LoVo (cell line): ENCODE measurements around the gene ELFN2.

ENCODE experiments used
- DNase-seq: peaks from one replicate; pipeline ENCODE4 v3.0.0-alpha.2; 2016; ENCODE audit warnings: low spot score

ELFN2 gene

DNA sequence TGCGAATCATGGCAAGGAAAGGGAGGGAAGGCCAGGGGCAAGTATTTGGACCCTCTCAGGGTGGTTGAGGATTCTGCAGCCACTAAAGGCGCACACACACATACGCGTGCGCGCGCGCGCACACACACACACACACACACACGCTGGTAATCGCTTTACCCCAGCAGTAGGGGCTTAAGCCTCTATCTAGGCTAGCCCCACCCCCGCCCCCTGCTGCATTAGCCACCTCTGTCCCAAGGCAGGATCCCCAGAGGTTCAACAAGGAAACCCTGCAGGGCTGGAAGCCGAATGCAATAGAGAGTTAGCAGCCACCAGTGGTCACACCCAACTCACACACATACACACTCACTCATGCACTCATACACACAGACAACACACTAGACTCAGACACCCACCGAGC lies 28.6 kb upstream of the ELFN2 start:
- DNase-seq: no peak

DNA sequence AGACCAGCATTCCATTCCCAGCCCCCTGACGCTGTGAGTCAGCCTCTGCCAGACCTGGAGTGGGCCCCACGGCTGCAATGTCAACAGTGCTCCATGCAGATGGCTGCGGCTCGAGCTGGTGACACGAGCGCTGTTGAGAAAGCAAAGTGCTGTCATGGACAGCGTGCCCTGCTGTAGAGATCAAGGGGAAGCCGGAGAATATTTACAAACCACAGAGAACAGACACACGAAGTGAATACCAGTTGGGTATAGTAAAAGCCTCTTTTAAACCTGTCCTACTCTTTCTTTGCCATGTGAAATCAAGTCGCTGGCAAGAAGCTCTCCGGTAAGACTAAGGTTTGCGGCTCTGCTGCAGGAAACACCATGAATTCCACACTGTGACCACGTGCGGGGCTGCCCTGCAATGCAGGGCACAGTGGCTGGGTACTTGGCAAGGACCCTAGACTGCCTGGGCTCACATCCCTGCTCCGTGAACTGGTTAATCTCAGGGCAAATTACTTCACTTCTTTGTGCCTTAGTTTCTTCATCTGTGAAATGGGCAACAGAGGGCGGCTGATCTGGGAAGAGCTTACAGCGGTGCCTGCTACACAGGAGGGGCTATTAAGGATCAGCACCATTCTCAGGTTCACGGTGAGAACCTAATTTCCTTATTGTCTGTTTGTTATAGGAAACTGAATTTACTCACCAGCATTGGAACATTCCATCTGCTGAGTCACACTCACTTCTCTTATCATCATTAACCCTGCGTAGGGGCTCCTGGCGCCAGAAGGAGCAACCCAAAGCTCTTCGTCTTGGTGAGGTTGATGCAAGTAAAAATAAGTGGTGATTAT lies 27.8 kb upstream of the ELFN2 start:
- peak; percentile 34 for DNase-seq

DNA sequence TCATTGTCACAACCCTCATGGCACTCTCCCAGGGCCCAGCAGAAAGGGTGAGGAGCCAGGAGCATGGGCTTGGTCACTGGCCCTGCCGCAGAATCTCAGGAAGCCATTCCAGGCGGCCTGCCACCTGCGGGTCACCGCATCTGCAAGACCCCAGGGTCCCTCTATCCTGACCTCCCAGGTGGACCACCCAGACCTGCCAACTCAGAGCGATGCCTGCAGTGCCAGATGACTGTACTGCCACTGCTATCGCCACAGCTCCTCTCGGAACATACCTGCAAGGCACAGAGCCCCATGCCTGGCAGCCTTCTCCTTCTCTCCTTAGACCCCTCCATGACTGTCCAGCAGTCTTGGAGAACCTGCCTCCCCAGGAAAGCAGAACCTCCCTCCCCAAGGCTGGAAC lies 26.4 kb upstream of the ELFN2 start:
- no peak for DNase-seq

DNA sequence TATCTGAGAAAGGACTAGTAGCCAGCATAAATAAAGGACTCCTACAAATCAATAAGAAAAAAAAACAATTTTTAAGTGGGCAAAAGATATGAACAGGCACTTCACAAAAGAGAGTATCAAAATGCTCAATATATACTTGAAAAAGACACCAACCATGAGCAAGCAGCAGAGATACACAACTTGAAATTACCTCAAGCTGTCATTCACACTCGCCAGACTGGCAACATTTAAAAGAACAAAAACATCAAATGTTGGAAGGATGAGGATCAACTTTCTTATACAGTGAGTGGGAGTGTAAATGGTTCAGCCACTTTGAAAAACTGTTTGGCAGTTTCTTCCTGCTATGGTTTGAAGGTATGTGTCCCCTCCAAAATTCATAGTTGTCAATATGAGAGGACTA lies 23.9 kb upstream of the ELFN2 start:
- no peak for DNase-seq

DNA sequence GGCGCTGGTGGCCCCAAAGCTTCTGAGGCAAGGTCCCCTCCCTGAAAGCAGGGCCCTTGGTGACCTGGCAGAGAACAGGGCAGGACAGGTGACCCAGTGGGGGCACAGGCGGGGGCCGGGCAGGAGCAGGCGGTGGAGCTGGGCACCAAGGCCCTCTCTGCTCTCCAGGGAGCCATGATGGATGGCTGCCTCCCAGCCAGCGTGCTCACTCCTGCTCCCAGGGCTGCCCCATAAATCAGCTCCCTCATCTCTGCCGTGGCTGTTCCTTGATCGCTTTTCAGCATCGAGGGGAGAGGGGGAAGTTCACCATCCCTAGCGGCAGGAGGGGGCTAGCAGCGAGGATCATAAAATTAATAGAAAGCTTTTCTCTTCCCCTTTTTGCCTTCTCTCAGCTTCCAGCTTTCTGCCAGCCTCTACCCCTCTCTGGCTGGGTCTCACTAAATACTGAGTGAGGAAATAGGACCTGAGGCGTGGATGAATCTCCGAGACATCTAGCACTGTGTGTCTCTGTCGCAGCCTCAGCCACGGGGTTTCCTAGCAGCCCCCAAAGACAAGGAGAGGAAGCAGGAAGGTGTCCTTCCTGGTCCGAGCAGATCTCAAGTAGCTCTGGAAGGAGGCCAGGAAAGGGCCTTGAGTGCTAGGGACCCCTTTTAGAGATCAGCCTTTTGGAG lies 22.2 kb upstream of the ELFN2 start:
- DNase-seq: no peak

DNA sequence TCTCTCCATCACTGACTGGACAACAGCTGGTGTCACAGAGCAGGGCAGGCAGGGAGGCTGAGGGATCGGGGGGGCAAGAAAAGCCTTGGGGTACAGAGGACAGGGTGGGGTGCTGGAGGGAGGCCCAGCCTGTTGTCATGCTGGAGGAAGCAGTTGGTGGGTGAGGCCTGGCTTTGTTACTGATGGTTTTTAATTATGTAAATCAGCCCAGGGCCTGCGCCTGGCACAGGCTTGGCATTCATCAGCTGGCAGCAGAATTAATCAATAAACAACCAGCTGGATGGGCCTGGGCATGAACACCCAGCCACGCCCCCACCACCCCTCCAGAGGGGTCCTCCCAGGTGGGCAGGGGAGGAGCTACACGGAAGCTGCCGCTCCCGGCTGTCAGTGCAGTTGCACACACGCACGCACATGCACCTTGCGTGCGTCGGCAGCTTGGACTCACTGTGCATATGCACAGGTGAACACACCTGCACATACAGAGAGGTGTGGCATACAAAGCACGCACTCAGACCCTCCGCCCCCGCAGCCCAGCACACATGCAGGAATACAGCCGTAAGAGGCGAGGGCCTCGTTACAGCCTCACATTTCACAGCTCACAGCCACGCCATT lies 21.3 kb upstream of the ELFN2 start:
- DNase-seq: no peak

DNA sequence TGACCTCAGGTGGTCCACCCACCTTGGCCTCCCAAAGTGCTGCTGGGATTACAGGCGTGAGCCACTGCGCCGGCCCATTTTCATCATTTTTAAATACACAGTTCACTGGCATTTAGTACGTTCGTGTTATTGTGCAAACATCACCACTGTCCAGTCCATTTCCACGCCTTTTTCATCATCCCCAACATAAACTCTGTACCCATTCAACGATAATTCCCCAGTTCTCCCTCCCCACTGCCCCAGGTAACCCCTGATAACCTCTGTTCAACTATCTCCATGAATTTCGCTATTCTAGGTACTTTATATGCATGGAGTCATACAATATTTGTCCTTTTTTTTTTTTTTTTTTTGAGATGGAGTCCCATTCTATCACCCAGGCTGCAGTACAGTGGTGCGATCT lies 18.2 kb upstream of the ELFN2 start:
- DNase-seq: no peak

DNA sequence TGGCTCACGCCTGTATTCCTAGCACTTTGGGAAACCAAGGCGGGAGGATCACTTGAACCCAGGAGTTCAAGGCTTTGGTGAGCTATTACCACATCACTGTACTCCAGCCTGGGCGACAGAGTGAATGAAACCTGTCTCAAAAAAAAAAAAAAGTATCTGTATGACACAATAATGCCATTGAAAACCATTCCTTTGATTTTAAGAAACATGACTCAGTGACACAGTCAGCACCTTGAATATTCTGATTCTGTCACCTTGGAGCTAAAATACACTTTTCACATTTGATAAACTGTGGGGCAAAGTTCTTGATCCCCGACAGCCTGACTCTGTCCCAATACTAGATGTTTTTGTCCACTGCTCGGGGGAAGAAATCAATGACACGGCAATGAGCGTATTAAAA lies 16.7 kb upstream of the ELFN2 start:
- no peak for DNase-seq

DNA sequence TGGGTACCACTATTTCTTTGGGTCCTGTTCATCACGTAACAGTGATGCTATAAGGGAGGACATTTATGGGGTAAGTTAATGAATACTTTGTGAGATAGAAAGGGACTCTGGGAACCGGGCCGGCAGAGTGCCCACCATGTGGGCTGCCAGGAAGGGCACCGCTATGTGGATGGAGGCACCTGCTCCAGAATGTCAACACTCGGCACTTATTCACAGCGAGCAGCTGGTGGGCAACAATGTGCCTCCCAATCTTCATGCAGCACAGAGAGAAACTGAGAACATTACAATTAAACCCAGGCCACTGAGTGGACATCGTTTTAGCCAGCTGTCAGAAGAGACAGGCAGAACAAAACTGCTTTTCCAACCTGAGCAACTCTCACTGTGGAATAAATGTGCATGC lies 15.8 kb upstream of the ELFN2 start:
- DNase-seq: no peak

DNA sequence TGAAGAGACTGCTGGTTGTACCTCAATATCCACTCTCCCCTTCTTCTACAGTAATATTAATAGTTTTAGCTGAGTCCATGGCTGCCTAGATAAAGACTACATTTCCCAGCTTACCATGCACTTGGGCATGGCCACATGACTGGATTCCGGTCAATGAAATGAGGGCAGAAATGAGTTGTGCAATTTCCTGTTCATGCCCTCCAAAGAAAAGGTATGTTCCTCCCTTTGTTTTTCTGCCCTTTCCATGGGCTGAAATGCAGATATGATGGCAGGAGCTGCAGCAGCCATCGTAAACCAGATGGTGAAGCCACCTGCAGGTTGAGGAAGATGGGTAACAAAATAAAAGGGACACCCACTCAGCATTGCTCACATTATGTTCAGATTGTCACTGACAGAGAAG lies 15.3 kb upstream of the ELFN2 start:
- peak; percentile 24 for DNase-seq

DNA sequence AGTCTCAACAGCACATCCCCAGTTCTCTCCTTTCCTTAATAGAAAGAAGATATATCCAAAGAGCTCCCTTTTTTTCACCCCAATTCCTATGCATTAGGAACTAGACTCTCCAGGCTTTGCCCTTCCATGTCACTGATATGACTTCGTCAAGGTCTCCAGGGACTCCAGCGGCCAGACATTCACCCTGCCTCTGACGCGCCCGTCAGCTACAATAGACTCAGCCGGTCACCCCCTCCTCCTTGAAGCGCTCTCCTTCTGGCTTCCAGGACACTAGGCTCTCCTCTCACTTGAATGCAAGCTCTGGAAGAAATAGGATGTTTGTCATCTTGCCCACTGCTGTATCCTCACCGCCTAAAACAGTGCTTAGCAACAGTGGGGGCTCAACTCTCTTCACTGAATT lies 14.9 kb upstream of the ELFN2 start:
- no peak for DNase-seq

DNA sequence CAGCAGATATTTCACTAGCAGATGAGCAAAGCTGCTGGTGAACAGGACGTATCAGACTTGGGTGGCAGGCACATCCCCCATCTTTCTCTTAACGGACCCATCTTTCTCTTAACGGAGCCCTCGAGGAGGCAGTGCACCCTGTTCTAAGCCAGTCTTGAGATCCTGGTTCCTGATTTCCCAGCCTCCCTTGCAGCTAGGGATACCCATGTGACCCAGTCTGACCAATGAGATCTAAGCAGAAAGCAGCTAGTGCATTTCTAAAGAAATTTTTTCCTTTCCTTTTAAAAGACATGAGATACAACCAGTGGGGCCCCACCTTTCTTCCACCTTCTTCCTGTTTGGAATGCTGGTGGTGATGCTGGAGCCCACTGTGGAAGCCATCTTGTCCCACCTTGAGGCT lies 13.6 kb upstream of the ELFN2 start:
- no peak for DNase-seq

DNA sequence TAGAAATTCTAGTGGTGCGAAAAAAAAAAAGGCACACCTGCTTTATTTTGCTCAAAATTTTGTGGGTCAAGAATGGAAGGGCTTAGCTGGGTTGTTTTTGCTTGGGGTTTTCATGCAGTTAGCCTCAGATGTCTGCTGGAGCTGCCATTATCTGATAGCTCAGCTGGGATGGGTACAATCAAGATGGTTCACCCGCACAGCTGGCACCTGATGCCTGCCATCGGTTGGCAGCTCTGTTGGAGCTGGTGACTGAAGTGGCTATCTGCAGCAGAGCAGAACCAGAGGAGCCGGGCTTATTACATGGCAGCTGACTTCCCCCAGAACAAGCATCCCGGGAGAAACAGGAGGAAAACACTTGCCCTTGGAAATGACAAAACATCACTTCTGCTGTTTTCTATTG lies 12.1 kb upstream of the ELFN2 start:
- DNase-seq: no peak

DNA sequence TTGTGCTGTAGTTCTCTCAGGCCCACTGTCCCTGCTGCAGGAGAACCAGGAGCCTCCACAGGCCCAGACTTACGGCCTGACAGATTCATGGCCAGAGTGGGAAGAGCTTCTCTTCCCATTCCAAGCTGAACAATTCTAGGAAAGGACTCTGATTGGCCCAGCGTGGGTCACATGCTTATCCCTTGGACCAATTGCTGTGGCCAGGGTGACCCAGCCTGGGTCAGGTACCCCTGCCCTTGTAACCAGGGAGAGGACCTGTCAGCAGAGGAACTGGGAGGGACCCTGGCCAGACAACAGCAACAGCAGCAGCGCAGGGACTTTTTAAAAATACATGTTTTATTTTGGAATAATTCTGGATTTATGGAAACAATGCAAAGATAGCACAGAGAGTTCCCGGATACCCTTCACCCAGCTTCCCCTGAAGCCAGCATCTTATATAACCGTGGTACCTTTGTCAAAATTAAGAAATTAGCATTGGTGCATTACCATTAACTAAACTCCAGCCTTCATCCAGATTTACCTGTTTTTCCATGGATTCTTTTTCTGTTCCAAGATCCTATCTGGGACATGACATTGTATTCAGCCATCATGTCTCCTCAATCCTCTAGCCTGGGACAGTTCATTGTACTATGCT lies 8.8 kb upstream of the ELFN2 start:
- no peak for DNase-seq

DNA sequence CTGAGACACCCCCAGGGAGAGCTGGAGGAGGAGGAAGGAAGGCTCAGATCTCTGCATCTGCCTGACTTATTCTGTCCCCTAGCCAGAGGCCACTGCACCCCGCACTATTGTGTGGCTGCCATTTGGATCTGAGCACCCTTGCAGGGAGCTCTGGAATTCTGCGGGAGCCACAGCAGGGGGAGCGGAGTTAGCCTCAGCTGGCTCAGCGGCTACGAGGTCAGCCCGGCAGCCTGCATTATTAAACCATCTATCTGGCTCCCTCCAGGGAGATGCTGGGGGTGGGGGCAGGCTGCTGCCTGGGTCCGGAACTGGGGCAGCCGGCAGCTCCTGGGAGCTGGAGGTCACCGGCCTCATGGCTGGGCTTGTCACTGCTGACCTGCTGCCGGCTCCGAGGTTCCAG lies 6.5 kb upstream of the ELFN2 start:
- no peak for DNase-seq

DNA sequence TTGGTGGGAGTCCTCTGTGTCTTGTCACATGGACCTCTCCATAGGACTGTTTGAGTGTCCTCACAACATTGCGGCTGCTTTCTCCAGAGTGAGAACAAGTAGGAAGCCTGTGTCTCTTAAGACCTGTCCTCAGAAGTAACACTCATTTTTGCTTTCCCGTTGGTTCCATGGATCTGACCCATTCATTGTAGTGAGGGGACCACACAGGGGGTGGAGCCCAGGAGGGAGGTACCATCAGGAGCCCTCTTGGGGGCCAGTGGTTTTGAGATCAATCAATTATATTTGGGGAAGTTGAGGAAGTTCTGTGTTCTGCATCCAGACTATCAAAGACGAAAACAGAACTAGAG lies 5.4 kb upstream of the ELFN2 start:
- DNase-seq: no peak

DNA sequence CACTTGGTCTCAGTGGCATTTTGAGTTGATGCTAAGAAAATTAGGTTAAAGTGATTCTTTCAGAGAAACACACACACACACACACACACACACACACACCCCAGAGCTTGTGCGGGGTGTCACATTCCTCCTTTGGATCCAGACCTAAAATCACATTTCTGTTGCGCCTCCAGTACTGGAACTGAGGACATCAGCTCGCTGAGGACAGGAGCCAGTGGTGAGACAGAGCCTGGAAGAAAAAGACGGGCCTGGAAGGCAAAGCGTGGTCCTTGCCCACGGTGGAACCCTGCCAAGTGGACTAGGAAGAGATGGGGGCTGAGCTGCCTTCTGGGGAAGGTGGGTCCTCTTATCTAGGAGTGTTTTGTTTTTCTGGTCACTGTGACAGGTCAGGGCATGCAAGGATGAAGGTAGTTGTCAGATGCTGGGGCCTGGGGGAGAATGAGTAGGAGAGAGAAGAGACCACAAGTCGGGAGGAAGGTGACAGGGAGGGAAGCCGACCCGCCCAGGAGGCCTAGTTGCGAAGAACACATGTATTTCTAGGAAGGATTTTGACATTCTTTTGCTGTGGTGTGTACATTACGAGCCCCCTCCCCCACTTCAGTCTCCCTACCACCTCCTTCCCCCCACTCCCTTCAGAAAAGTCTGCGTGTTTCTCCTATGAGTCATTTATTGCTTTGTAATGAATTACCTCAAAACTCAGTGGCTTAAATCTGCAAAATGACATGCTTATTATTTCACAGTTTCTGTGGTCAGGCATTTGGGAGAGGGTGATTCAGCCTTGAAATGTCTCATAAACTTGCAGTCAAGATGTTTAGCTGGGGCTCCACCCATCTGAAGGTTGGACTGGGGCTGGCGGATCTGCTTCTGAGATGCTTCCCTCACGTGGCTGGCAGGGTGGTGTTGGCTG lies 4.8 kb upstream of the ELFN2 start:
- peak; percentile 88 for DNase-seq

DNA sequence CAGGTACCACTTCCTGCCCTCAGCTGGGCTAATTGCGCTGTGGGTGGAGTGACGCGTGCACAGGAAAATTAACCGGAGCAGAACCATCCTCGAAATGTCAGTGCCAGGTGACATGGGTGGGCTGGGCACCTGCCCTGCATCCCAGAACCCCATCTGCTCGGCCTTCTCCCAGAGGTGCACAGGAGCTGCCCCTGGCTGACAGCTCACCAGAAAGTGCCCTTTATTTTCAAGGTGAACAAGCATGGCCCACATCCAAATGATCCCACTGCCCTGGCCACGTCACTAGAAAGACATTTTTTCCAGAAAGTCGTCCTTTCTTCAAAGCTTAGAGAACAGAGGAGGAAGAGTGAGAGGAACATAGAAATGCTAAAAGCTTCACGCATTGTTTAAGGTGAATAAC lies 4.1 kb upstream of the ELFN2 start:
- no peak for DNase-seq

DNA sequence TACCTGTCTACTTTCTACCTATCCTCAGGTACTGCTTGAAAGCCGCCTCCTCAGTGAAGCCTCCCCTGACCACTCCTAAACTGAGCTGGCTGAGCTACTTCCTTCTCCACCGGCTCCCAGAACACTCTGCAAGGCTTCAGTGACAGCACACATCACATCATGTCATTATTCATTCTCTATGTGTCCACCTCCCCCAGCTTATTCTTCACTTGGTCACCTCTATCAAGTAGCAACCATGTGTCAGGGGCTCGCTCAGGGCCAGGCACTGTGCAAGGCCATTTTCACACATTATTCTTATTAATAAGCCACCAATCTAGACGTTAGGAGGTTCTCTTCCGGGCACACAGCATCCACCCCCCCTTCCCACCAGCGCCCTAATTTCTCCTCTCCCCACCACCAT lies 3.7 kb upstream of the ELFN2 start:
- DNase-seq: no peak

DNA sequence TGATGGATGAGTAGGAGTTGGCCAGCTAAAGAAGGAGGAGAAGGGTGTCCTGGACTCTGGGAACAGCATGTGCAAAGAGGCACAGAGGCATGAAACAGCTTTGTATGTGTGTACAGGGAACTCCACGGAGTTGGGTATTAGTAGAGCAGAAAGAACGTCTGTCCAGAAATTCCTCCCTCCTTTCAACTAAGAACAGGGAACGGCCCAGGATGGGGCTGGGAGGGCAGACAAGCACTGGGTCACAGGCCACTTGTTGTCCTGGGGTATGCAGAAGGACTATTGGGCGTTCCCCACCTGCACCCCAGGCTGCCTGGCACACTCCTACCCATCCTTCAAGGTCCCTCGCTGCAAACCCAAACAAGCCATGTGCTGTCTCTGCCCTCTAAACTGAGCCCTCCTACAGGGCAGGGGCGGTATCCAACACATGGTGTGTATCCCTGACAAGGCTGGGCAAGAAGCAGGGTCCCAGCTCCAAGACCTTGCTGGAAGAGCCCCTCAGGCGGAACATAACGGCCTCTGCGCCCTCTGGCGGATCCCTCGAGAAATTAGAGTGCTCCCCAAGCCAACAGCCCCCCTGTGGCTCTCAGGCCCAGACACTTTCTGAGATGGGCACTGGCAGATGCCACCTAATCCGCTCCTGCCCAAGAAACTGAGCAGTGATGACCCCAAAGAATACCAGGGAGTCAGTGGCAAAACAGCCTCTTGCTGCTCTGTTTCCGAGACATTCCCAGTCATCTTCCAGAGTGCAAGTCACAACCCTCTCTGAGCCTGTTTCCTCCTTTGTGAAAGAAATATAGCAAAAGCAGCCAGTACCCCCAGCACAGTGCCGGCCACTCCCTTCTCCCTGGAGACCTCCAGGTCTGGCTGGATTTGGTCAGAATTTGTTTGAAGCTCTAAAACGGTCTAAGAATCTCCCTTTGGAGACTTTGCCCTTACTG lies 1.6 kb upstream of the ELFN2 start:
- DNase-seq: peak; percentile 47
